ENCODE results near the gene THBS1.
A peak's percentile ranks its signal among the peaks of the same experiment; 100 is the strongest.

Gene THBS1

GRCh38 chr15:39638041-39638440, 57.2 kb downstream of the THBS1 start:
- no peak for DNase-seq (ENCODE audit: low spot score)

GRCh38 chr15:39639037-39639436, 58.2 kb downstream of the THBS1 start:
- DNase-seq (ENCODE audit: low spot score), result no peak

DNA sequence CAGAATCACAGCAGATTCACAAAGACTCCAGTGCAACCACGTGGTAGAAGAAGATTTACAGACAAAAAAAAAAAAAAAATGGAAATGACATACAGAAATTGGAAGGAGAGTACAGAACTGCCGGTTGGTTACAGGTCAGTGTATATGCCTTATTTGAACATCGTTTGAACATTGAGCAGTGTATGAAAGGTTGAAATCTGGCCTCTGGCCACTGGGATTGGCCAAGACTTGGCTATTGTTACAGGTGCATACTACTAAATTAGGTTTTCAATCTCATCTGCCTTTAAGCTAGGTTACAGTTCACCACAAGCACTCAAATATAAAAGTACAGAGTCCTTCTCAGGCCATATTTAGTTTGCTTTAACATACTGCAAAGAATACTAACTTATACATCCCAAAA, 59.8 kb downstream of the THBS1 start:
- no peak for DNase-seq (ENCODE audit: low spot score)

DNA sequence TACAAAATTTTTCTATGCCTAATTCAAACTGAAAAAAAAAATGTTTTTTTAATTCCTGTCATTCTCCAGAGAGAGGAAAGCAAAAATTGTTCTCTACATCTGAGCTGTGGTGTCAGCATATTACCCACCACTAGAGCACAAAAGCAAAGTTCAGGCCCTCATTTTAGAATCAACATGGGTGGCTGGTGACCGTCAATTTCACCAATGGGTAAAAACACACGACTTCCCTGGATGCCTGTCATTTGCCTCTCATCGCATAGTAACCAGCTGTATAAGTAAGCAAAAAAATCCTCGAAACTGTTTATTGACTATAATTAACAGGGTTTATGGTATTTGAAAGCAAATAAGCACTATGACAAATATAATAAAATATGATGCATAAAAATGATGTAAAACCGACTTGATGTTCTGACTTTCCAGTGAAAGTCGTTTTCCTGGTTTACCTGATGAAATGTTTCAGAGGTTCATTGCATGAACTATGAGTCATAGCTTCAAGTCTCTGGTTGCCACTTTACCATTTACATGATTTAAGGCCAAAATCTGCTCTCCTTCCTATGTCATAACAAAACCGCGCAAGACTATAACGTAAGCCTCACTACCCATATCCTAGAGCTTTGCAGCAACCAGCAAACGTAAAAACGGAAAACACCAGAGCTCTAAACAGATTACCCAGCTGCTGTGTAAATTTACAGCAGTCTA, 60.5 kb downstream of the THBS1 start:
- no peak for DNase-seq (ENCODE audit: low spot score)

GRCh38 chr15:39642011-39642640, 61.2 kb downstream of the THBS1 start:
- peak; percentile 60 for DNase-seq (ENCODE audit: low spot score)

GRCh38 chr15:39643727-39644126, 62.8 kb downstream of the THBS1 start:
- DNase-seq (ENCODE audit: low spot score), result no peak

- no peak for DNase-seq (ENCODE audit: low spot score)
Measured at GRCh38 chr15:39644136-39644535, 63.3 kb downstream of the THBS1 start.

- no peak for DNase-seq (ENCODE audit: low spot score)
Measured at GRCh38 chr15:39645138-39645975, 64.5 kb downstream of the THBS1 start.

DNA sequence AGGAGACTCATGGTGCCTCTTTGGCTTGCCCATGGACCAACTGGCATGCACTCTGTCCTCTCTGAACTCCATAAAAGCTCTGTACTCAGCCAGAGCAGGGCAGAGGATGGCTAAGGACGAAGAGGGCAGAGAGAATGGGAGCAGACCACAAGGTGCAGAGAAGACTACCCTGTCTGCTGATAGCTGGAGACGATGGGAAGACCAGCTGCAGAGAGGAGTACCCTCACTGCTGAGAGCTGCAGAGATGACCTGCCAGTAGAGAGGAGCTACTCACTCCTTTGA, 65.0 kb downstream of the THBS1 start:
- DNase-seq (ENCODE audit: low spot score), result no peak

DNA sequence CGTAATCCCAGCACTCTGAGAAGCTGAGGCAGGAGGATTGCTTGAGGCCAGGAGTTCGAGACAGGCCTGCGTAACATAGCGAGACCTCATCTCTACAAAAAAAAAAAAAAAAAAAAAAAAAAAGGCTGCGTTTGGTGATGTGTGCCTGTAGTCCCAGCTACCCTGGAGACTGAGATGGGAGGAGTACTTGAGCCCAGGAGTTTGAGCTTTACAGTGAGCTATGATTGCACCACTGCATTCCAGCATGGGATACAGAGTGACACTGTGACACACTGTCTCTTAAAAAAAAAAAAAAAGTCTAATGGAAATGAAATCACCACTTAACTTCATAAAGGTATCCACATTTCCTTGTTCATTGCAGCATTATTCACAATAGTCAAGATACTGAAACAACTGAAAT, 65.5 kb downstream of the THBS1 start:
- DNase-seq (ENCODE audit: low spot score), result no peak
